Activated B cell treated with CpG ODN at 0.5 μM for 24 hours (primary cell): ENCODE results near the gene ZMYND8. TPM values are rescaled to one million over a fixed set of nuclear protein-coding genes. Genes with fewer than 3 reads are reported as not detected.

Experiments used
- ATAC-seq: fragments of 200-7000 bp; cut with Tn5 transposase; one replicate; pipeline ENCODE4 v1.10.0; 2021; ENCODE audit warnings: low read depth, mild to moderate bottlenecking, moderate library complexity
- CTCF ChIA-PET: fragments of 350-600 bp; sonication (Branson Sonifier 250); formaldehyde crosslinking; loops from one replicate; lab custom pipeline; 2021; ENCODE audit warnings: antibody characterized with exemption; lab: Charles Lee
- POLR2A ChIA-PET: fragments of 350-600 bp; sonication (Branson Sonifier 250); formaldehyde crosslinking; loops from one replicate; lab custom pipeline; 2021; ENCODE audit warnings: antibody characterized with exemption; lab: Charles Lee
- DNase-seq: peaks from one replicate; pipeline ENCODE4 v3.0.0; 2022
- H3K27ac Mint-ChIP-seq: one replicate; pipeline ENCODE4 v1.8.0; 2020; ENCODE audit warnings: mixed read lengths
- H3K27me3 Mint-ChIP-seq: one replicate; pipeline ENCODE4 v1.8.0; 2021; ENCODE audit warnings: mixed read lengths
- H3K36me3 Mint-ChIP-seq: one replicate; pipeline ENCODE4 v1.8.0; 2021; ENCODE audit warnings: low read depth, mixed read lengths
- H3K4me1 Mint-ChIP-seq: one replicate; pipeline ENCODE4 v1.8.0; 2021; ENCODE audit warnings: mixed read lengths
- H3K4me3 Mint-ChIP-seq: one replicate; pipeline ENCODE4 v1.8.0; 2020; ENCODE audit warnings: mild to moderate bottlenecking, mixed read lengths
- H3K9me3 Mint-ChIP-seq: one replicate; pipeline ENCODE4 v1.8.0; 2020; ENCODE audit warnings: mixed read lengths
- CTCF ChIP-seq: fragments of 200-600 bp; IDR thresholded peaks from one replicate; pipeline ENCODE4 v1.8.0; 2022; ENCODE audit warnings: antibody characterized with exemption, mild to moderate bottlenecking
- intact Hi-C: fragments of 100-400 bp; cut with micrococcal nuclease; formaldehyde crosslinking; loops from one replicate; pipeline ENCODE4 v1.15.1; 2024
- total RNA-seq: library from RNA; stranded (reverse); gene quantifications from 2 replicates; pipeline ENCODE4 v1.2.3, GENCODE V29; 2022

ZMYND8 gene
- total RNA-seq, 1 donor from 2014 or later: 42.6 TPM

DNA sequence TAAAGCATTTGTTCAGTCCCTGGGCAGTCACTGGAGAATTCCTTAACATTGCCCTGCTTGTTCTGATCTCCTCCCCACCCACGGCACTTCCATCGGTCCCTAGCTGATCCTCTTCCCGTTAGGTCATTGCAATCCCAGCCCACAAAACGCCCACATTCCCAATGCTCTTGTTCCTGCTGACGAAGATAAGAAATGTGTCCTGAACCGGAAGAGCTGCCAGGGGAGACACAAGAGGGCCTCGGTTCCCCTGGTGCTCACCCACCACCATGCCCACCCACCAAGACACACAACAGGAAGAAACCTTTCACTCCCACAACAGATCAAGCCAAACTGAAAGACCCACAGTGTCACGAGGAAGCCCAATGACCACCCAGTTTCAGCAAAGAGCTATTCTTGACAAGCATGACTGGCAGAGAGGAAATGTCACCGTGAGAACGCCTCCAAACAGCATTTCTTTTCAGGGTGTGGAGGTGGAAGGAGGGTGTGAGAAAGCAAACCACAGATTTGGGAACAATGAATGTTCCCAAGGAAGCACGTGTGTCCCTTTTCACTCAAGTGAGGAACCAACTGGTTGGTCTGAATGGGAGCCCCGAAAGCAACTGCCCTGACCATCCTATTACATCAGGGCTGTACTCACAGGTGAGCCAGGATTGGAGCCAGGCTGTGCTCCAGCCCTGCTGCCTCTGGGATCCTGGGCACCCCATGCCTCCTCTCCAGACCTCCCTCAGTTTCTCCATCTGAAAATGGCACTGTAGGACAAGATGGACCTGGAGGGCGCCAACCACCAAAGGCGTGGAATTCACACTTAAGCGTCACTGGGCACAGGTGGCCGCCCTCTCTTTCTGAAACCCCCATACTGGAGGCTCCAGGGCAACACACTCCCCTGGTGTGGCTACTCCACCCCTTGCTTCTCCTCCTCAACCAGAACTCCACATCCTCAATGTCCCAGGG, 97.5 kb downstream of the ZMYND8 start:
- peak; percentile 29 for DNase-seq
- intact Hi-C loops: no loop called here
- Mint-ChIP-seq H3K4me1 (peaks cover 68% of the 10 kb centered on the region), H3K27ac (peak overlapping the region; percentile 90), H3K9me3 (no peaks in the 10 kb centered on the region), H3K27me3 (no peaks in the 10 kb centered on the region), H3K4me3 (peak overlapping the region; percentile 56), H3K36me3 (peaks cover 48% of the 10 kb centered on the region)
- CTCF ChIA-PET: interaction anchor here (0.8 to 1.6 kb wide), 5 partner anchors 13 to 362 kb away, joined by 3 to 11 read pairs (median 4); no protein-coding TSS in a partner anchor
- no peak for TF ChIP-seq CTCF
- ATAC-seq: peak; percentile 38
- POLR2A ChIA-PET: interaction anchor here (0.7 to 1.6 kb wide), 6 partner anchors 15 to 351 kb away, joined by 3 to 7 read pairs (median 4); no protein-coding TSS in a partner anchor

DNA sequence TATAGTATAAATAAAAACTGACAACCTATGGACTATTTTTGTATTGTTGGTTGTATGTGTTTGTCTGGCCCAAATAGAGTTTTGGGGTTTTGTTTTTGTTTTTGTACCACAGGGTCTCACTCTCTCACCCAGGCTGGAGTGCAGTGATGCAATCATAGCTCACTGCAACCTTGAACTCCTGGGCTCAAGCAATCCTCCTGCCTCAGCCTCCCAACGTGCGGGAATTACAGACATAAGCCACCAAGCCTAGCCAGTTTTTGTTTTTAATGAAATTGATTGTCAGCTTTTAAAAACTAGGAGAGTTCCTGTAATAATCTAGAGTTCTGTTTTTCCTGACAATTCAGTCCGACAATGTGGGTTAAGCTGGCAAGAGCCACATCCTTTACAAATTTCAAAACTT, 98.7 kb downstream of the ZMYND8 start:
- POLR2A ChIA-PET: interaction anchor here (0.6 to 1.6 kb wide), 4 partner anchors 17 to 132 kb away, joined by 3 to 7 read pairs (median 4); no protein-coding TSS in a partner anchor
- intact Hi-C loops: no loop called here

DNA sequence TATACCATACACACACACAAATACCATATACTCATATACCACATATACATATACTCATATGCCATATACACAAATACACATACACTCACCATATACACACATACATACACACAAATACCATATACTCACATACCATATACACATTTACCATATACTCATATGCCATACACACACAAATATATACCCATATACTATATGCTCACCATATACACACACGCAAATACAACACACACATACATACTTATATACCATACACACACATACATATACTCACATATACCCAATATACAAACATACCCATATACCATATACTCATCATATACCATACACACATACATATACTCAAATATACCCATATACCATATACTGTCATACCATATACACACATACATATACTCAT, 99.2 kb downstream of the ZMYND8 start:
- ChIA-PET CTCF (interaction anchor here (1.3 to 1.6 kb wide), 2 partner anchors 127 kb away, joined by 4 to 11 read pairs; no protein-coding TSS in a partner anchor), POLR2A (no interaction called here)
- Mint-ChIP-seq H3K36me3 (peaks cover 57% of the 10 kb centered on the region), H3K27ac (peak overlapping the region; percentile 46), H3K4me1 (peaks cover 61% of the 10 kb centered on the region), H3K4me3 (no peak overlapping the region), H3K9me3 (no peaks in the 10 kb centered on the region), H3K27me3 (no peaks in the 10 kb centered on the region)
- ATAC-seq: no peak
- no peak for TF ChIP-seq CTCF
- intact Hi-C loops: no loop called here
- DNase-seq: no peak

More for the DNA sequence above, 98.7 kb downstream of the ZMYND8 start:
- no peak for ATAC-seq
- TF ChIP-seq CTCF: no peak
- Mint-ChIP-seq H3K27ac (peak overlapping the region; percentile 90), H3K9me3 (no peaks in the 10 kb centered on the region), H3K4me3 (no peak overlapping the region), H3K4me1 (peaks cover 64% of the 10 kb centered on the region), H3K36me3 (peaks cover 59% of the 10 kb centered on the region), H3K27me3 (no peaks in the 10 kb centered on the region)
- CTCF ChIA-PET: interaction anchor here (0.7 to 1.6 kb wide), 4 partner anchors 15 to 363 kb away, joined by 3 to 11 read pairs (median 4); no protein-coding TSS in a partner anchor
- DNase-seq: no peak

DNA sequence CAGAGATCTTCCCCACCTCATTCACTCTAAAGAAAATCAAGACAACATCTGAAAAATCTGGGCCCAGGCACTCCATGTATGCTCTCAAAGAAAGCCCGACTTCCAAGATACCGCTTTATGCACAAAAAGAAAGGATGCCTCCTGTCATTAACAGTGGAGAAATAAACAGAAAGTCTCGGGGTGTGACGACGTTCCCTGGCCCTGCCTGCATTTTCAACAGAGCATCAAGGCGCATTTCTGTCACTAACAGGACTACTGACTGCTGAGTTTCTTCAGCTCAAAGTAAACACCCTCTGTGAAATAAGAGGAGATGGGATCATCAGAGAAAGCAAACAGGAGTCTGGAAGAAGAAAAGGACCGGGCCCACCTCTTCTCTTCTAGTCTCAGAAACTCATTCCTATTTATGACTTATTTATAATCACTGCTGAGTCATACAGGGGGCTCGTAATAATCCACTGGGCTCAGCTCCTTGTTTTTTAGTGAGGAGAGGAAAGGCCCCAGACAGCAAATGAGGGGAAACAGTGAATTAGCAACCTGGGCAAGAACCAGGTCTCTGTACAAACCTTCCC, 99.7 kb downstream of the ZMYND8 start:
- intact Hi-C loops: no loop called here
- Mint-ChIP-seq H3K36me3 (peaks cover 53% of the 10 kb centered on the region), H3K4me1 (peaks cover 57% of the 10 kb centered on the region), H3K27ac (peak overlapping the region; percentile 50), H3K9me3 (no peaks in the 10 kb centered on the region), H3K4me3 (no peak overlapping the region), H3K27me3 (no peaks in the 10 kb centered on the region)
- POLR2A ChIA-PET: no interaction called here
- TF ChIP-seq CTCF: no peak
- ATAC-seq: no peak
- no peak for DNase-seq
- CTCF ChIA-PET: interaction anchor here (1.3 kb wide), 1 partner anchor 128 kb away, joined by 4 read pairs; no protein-coding TSS in a partner anchor
